ENCODE measurements around the gene LSAMP. TPM values are rescaled to one million over a fixed set of nuclear protein-coding genes. Genes with fewer than 3 reads are reported as not detected.
"Not testable (repeated sequence)": the region's sequence is repeated elsewhere in the genome, so short reads cannot be mapped to it uniquely, and the experiment has no call there.

LSAMP gene
- total RNA-seq, 1 donor from 2014 or later = 1.1 TPM

GRCh38 chr3:115800489-115801075 is 644.7 kb downstream of the LSAMP start:
- Mint-ChIP-seq H3K27ac (ENCODE audit: unreplicated experiment) (peak overlapping the region; percentile 73), H3K9me3 (ENCODE audit: low read depth) (no peaks in the 10 kb centered on the region), H3K36me3 (ENCODE audit: low read depth) (no peaks in the 10 kb centered on the region), H3K4me3 (ENCODE audit: unreplicated experiment) (no peak overlapping the region), H3K4me1 (ENCODE audit: low read depth) (peaks cover 35% of the 10 kb centered on the region), H3K27me3 (ENCODE audit: low read depth) (no peaks in the 10 kb centered on the region)
- TF ChIP-seq, protein P1, sequence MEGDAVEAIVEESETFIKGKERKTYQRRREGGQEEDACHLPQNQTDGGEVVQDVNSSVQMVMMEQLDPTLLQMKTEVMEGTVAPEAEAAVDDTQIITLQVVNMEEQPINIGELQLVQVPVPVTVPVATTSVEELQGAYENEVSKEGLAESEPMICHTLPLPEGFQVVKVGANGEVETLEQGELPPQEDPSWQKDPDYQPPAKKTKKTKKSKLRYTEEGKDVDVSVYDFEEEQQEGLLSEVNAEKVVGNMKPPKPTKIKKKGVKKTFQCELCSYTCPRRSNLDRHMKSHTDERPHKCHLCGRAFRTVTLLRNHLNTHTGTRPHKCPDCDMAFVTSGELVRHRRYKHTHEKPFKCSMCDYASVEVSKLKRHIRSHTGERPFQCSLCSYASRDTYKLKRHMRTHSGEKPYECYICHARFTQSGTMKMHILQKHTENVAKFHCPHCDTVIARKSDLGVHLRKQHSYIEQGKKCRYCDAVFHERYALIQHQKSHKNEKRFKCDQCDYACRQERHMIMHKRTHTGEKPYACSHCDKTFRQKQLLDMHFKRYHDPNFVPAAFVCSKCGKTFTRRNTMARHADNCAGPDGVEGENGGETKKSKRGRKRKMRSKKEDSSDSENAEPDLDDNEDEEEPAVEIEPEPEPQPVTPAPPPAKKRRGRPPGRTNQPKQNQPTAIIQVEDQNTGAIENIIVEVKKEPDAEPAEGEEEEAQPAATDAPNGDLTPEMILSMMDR (IDR thresholded peaks at IDR 0.05) = no peak
- DNase-seq (ENCODE audit: low spot score) = no peak

DNA sequence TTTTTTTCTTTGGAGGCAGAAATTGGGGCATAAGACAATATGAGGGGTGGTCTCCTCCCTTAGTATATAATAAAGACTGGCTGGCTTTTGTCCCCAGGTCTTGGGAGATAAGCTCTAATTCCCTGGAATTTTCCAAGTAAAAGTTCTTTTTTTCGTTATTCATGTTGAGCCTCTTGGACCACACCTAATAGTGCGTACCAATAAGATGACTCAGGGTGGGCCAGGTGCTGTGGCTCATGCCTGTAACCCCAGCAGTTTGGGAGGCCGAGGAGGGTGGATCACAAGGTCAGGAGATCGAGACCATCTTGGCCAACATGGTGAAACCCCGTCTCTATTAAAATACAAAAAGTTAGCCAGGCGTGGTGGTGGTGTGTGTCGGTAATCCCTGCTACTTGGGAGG is 645.2 kb downstream of the LSAMP start:
- DNase-seq (ENCODE audit: low spot score); H3K4me3 Mint-ChIP-seq (ENCODE audit: unreplicated experiment); H3K9me3 Mint-ChIP-seq (ENCODE audit: low read depth); H3K36me3 Mint-ChIP-seq (ENCODE audit: low read depth); H3K27me3 Mint-ChIP-seq (ENCODE audit: low read depth): not testable (repeated sequence)
- Mint-ChIP-seq H3K27ac (ENCODE audit: unreplicated experiment) (peak overlapping the region; percentile 73), H3K4me1 (ENCODE audit: low read depth) (peaks cover 30% of the 10 kb centered on the region)

- no peak for DNase-seq (ENCODE audit: low spot score)
- peaks cover 51% of the 10 kb centered on the region for H3K4me1 Mint-ChIP-seq (ENCODE audit: low read depth)
- H3K27me3 Mint-ChIP-seq (ENCODE audit: low read depth) = no peaks in the 10 kb centered on the region
- H3K9me3 Mint-ChIP-seq (ENCODE audit: low read depth) = no peaks in the 10 kb centered on the region
- TF ChIP-seq, protein P1 (IDR thresholded peaks at IDR 0.05) = no peak
- no peaks in the 10 kb centered on the region for H3K36me3 Mint-ChIP-seq (ENCODE audit: low read depth)
- H3K27ac Mint-ChIP-seq (ENCODE audit: unreplicated experiment) = peak overlapping the region; percentile 87
- peak overlapping the region; percentile 56 for H3K4me3 Mint-ChIP-seq (ENCODE audit: unreplicated experiment)
These were observed 652.9 kb downstream of the LSAMP start for GRCh38 chr3:115792206-115792955.

- not testable (repeated sequence) for H3K36me3 Mint-ChIP-seq (ENCODE audit: low read depth); H3K27me3 Mint-ChIP-seq (ENCODE audit: low read depth); H3K9me3 Mint-ChIP-seq (ENCODE audit: low read depth)
- Mint-ChIP-seq H3K4me3 (ENCODE audit: unreplicated experiment) (peak overlapping the region; percentile 56), H3K4me1 (ENCODE audit: low read depth) (peaks cover 59% of the 10 kb centered on the region), H3K27ac (ENCODE audit: unreplicated experiment) (peak overlapping the region; percentile 93)
- DNase-seq (ENCODE audit: low spot score) = peak; percentile 71
These were observed 653.8 kb downstream of the LSAMP start for GRCh38 chr3:115791271-115792153.

- H3K36me3 Mint-ChIP-seq (ENCODE audit: low read depth) = no peaks in the 10 kb centered on the region
- H3K9me3 Mint-ChIP-seq (ENCODE audit: low read depth) = no peaks in the 10 kb centered on the region
- no peak for DNase-seq (ENCODE audit: low spot score)
- peaks cover 64% of the 10 kb centered on the region for H3K4me1 Mint-ChIP-seq (ENCODE audit: low read depth)
- TF ChIP-seq, protein P1 (IDR thresholded peaks at IDR 0.05) = no peak
- H3K27me3 Mint-ChIP-seq (ENCODE audit: low read depth) = no peaks in the 10 kb centered on the region
- no peak overlapping the region for H3K4me3 Mint-ChIP-seq (ENCODE audit: unreplicated experiment)
- peak overlapping the region; percentile 93 for H3K27ac Mint-ChIP-seq (ENCODE audit: unreplicated experiment)
These were observed 654.5 kb downstream of the LSAMP start for GRCh38 chr3:115790759-115791158.

DNA sequence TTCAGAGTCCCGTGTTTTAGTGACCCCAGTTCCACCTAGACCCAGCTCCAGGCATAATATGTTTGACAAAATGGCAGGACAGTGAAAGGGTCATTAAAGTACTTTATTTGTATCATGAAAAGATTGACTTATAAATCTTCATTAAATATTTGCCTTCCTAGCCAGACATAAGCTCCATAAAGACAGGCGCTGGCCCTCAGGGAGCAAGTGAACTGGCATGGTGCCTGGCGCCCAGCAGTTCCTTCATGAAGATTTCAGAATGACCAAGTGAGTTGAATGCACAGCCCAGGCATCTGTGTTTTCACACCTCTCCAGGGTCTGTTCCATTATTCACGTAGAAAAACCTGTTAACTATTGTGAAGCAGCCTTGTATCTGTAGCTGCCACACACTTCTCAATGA is 655.8 kb downstream of the LSAMP start:
- no peak overlapping the region for H3K4me3 Mint-ChIP-seq (ENCODE audit: unreplicated experiment)
- H3K27ac Mint-ChIP-seq (ENCODE audit: unreplicated experiment) = peak overlapping the region; percentile 89
- TF ChIP-seq, protein P1 (IDR thresholded peaks at IDR 0.05) = no peak
- no peaks in the 10 kb centered on the region for H3K36me3 Mint-ChIP-seq (ENCODE audit: low read depth)
- no peaks in the 10 kb centered on the region for H3K9me3 Mint-ChIP-seq (ENCODE audit: low read depth)
- H3K4me1 Mint-ChIP-seq (ENCODE audit: low read depth) = peaks cover 72% of the 10 kb centered on the region
- H3K27me3 Mint-ChIP-seq (ENCODE audit: low read depth) = no peaks in the 10 kb centered on the region
- DNase-seq (ENCODE audit: low spot score) = no peak
